Activated CD4-positive, CD25-positive, alpha-beta regulatory T cell treated with anti-CD3 and anti-CD28 coated beads, Interleukin-2, amount 50 U/mL, for 24 hours (primary cell): ENCODE results near the gene GPRC5D.

ENCODE experiments used
- ATAC-seq, 2 donors: fragments of 150-1000 bp; cut with Tn5 transposase; one replicate each; pipeline ENCODE4 v1.10.0; 2021; ENCODE audit warnings: mild to moderate bottlenecking in 1 of 2, moderate library complexity in 1 of 2

GPRC5D gene

GRCh38 chr12:12934556-12934955 is 17.4 kb downstream of the GPRC5D start:
- no peak for ATAC-seq

DNA sequence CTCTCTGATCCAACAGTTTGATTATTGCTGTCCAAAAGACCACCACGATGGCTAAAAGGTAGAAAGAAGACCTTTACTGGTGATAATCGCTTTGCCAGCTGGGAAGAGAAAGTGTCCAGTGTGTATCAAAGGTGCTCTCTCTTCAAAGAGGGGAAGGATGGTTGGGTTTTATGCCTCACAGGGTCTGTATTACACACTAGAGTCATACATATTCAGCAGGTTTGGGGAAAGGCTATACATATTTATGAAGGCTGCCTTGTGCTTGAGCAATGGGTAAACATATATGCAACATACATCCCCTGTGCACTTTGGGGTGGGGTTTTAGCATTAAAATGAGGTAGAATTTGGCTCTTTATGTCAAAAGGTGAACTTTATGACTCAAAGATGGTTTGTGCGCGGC is 18.2 kb downstream of the GPRC5D start:
- ATAC-seq, result no peak

GRCh38 chr12:12930633-12931219 is 21.2 kb downstream of the GPRC5D start:
- ATAC-seq, result no peak

DNA sequence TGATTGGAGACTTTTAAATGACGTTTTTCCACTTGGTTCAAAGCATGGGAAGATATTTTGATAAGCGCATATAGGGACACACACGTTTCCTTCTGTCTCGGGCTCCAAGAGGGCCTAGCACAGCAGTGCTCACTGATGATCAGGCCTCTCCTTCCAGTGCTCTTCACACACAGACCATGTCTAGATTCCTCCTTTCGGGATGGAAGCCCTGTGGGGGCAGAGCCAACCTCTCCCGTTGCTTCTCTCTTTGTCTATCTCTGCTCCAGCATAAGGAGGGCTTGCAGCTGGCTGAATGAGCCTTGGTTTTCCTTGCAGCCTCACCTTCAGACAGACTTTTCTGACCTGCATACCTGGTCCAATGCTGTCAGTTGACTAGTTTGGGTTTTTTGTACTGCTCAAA is 22.3 kb downstream of the GPRC5D start:
- no peak for ATAC-seq

- peak in 1 of 2 donors; percentile 59 for ATAC-seq
These were observed 24.5 kb downstream of the GPRC5D start for GRCh38 chr12:12927211-12928079.

GRCh38 chr12:12926571-12927071 is 25.3 kb downstream of the GPRC5D start:
- no peak for ATAC-seq

DNA sequence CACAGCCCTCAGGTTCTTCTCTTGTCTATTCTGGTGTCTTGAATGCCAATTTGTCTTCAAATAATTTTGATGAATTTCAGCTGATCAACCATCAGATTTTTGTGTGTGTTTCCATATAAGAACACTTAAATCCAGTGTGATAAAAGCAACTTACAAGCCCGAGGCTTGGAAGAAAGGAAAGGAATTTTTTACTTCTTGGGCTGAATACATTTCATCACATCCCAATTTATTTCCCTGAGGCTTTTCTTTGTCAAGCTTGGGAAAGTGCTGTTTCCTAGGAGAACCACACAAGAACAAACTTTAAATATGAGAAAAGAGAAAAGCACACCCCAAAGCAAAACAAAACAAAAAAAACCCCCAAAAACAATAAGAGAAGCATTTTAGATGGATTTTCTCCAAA is 26.6 kb downstream of the GPRC5D start:
- no peak for ATAC-seq

- ATAC-seq, result no peak
These were observed 27.8 kb downstream of the GPRC5D start for GRCh38 chr12:12924169-12924568.

DNA sequence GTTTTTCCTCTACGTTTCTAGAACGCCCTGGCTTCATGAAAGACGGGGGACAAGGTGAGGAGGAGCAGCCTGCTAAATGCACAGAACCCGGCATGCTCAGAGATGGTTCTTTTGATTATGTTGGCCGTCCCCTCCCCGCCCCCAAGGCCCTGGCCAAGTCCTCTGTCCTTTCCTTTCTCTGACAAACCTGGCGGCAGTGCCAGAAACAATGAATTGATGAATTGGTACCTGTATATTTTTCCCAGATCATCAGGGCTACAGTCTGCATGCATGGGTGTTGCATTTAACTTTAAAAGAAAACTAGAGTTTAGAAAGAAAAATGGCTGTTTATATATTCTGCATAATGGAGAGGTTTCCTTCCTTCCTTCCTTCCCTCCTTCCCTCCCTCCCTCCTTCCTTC is 29.0 kb downstream of the GPRC5D start:
- ATAC-seq, result no peak

DNA sequence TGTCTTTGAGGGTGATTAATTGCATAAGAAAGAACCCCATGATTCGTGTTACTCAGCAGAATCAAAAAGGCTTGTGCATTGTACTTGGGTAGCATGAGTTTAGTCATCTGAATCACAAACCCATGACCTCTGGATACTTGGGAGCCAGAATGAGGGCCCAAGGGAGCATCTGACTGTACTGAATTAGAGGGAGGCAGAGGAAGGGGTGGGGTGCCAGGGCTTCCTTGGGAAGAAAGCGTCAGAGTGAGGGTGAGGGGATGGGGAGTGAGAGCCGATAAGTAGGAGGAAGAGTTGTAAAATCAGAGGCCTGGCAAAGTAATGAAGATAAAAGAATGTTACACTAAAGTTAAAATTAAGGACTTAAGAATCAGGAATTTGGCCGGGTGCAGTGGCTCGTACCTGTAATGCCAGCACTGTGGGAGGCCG is 29.8 kb downstream of the GPRC5D start:
- no peak for ATAC-seq

DNA sequence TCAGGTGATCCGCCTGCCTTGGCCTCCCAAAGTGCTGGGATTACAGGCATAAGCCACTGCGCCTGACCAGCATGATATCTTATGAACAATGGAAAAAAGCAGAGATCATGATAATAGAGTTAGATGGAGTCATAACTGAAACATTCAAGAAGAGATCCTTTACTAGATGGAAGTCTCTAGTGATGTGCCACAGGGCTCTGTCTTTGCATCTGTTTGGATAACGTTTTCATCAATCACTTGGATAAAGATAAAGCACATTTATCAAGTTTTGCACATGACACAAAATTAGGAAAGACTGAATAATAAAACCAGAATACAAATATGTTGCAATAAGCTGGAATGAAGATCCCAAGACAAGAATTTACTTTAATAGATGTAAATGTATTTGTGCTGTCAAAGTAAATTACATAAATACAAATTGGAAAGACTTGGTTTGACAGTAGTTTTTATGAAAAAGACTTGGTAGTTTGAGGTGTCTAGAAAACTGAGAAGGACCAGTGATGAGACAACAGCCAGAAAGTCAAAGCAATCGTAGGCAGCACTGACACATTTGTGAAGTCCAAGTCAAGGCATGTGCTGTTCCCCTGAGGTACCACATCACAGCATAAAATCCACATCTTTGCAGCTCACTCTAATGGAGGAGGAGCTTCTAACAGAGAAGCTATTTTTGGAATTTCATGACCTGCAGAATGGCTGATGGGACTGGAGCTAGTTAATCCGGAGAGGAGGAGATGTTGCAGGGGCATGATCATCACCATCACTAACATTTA is 32.1 kb downstream of the GPRC5D start:
- no peak for ATAC-seq

- no peak for ATAC-seq
These were observed 33.1 kb downstream of the GPRC5D start for GRCh38 chr12:12918781-12919389.

GRCh38 chr12:12917517-12917916 is 34.5 kb downstream of the GPRC5D start:
- ATAC-seq, result no peak

DNA sequence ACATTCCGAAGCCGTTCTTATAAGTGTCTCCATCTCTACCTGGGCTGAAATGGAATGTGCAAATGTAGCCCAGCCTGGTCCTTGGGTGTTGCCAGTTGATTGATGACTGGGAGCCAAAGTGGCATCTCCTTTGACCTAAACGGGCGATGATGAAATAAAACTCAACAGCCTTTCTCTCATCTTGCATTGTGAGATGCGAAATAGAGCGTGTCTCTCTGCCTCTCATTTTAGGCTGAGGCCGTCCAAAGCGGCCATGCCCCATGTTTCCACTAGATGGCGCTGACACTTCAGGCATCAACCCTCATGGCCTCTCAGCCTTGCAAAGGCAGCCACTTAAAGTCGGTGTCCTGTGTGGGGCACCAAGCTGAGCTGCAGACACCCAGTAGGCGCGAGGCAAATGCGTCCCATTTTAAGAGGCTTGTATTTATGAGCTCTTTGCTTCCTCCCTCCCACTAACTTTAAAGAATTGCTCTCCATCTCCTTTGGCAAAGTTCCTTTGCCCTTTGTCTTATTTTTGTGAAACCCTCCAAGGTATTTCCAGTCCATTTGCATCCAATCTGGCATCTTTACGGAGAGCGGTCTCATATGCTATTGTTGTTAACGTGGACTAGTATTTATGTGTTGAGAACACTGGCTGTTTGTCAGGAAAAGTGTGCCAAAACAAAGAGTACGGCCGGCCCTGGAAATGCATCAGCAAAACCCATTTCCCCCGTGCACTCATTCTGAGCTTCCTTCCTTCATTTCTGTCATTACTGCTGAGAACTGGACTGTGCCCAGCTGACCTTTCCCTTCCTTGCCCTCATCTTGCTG is 35.6 kb downstream of the GPRC5D start:
- ATAC-seq, result peak; percentile 92 to 93

GRCh38 chr12:12915656-12916055 is 36.3 kb downstream of the GPRC5D start:
- ATAC-seq, result no peak

- no peak for ATAC-seq
These were observed 39.3 kb downstream of the GPRC5D start for GRCh38 chr12:12912711-12913110.

DNA sequence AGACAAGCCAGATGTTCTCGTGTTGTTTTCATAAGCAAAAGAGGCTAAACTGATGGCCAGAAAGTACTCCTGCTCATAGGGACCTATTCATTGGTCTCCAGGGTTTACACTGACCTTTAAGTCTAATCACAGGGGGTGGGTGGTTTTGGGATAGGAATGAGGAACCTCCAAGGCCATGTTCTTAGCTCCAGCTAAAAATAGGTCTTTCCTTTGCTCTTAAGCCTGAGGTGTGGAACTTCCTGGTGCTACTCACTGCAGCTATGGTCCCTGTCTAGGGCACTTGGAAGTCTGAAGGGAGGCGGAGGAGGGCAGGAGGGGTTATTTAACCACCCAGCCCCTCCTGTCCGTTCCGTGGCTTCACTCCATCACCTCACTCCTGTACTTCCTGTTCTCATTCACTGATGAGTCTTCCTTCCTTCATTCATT is 42.0 kb downstream of the GPRC5D start:
- ATAC-seq, result no peak

DNA sequence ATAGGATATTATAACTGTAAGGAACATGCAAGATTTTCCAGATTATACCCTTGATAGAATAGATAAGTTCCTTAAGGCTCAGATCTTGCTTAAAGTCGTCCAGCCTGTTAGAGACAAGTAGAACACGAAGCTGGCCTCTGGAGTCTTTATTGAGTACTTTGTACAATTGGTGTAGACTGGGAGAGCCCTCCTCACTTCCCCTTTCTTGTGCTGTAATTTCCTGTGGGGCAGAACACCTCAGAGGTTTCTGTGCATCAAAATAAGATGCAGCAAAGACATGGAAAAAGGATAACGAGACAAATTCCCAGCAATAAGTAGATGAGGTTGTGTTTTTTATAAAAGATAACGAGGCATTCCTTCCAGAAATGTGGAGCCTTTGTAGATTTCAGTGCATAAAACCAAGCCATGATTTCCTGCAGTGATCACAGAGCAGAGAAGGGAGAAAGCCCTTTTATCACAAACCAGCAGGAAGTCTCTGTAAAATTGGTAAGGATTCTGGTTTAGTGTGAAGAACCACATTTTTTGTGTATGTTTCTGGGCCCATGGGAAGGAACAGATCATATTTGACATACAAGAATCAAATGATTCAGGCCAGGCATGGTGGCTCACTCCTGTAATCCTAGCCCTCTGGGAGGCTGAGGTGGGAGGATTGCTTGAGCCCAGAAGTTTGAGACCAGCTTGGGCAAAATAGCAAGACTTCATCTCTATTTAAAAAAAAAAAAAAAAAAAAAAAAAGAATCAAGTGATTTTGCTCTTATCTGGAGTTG is 42.6 kb downstream of the GPRC5D start:
- ATAC-seq, result no peak

GRCh38 chr12:12908711-12909110 is 43.3 kb downstream of the GPRC5D start:
- no peak for ATAC-seq

- no peak for ATAC-seq
These were observed 43.7 kb downstream of the GPRC5D start for GRCh38 chr12:12908252-12908651.

DNA sequence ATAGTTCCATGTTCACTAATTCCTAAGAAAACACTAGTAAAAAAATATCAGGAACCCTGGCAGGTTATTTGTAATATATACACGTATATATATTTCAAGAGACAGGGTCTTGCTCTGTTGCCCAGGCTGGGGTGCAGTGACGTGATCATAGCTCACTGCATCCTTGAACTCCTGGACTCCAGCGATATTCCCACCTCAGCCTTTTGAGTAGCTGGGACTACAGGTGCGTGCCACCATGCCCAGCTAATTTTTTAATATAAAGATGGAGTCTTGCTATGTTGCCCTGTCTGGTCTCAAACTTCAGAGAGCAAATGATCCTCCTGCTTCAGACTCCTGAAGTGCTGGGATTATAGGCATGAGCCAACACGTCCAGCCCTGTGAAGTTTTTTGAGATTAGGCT is 44.4 kb downstream of the GPRC5D start:
- no peak for ATAC-seq
